ENCODE measurements around the gene CCDC71L.
A peak's percentile ranks its signal among the peaks of the same experiment; 100 is the strongest.
"Not testable (repeated sequence)": the region's sequence is repeated elsewhere in the genome, so short reads cannot be mapped to it uniquely, and the experiment has no call there.

Gene CCDC71L

DNA sequence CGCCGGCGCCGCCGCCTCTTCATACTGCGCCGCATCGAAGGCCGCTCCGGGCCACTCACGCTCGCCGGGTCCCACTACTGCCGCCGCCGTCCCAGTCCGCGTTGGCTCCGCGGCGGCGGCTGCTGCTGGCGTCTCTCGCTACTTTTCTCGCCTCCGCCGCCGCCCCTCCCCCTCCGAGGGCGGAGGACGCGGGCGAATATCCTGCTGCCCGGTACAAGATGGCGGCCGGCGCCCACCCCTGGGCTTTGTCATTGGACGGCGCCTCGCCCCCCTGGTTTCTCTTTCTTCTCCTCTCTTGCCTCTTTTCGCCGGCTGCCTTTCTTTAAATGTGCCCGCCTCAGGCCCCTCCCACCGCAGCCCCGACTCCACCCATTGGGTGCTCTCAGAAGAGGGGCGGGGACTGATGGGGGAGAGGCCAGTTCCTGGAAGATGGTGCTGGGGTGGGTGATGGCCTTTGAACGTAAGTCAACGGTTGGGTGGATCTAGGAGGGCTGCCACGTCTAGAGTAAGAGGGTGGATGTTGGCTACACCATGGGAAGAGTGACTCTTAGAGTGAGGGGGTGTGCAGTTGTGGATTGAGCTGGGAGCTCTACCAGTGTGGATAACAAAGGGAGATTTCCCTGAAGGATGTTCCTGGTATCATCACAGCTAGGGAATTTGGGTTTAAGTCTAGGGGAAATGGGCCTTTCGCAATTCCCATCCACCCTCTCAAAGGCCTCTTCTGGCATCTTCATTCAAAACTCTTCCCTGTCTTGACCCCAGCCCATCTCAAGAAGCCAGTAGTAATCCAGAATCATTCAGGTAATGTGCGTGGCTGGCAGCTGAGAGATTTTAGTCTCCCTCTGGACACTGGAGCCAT, at the start of gene CCDC71L:
CCDC71L (minus strand) TSS at position 297 of the 859 bp plus-strand sequence; CDS start at position 35, 262 bp downstream.
- peak; percentile 75 for DNase-seq (ENCODE audit: low read depth, low spot score)

DNA sequence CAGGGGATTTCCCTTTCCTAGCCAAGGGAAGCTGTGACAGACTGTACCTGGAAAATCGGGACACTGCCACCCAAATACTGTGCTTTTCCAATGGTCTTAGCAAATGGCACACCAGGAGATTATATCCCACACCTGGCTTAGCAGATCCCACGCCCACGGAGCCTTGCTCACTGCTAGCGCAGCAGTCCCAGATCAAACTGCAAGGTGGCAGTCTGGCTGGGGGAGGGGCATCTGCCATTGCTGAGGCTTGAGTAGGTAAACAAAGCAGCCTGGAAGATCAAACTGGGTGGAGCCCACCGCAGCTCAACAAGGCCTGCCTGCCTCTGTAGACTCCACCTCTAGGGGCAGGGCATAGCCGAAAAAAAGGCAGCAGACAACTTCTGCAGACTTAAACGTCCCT, 48.6 kb upstream of the CCDC71L start:
- DNase-seq (ENCODE audit: low read depth, low spot score), result not testable (repeated sequence)

DNA sequence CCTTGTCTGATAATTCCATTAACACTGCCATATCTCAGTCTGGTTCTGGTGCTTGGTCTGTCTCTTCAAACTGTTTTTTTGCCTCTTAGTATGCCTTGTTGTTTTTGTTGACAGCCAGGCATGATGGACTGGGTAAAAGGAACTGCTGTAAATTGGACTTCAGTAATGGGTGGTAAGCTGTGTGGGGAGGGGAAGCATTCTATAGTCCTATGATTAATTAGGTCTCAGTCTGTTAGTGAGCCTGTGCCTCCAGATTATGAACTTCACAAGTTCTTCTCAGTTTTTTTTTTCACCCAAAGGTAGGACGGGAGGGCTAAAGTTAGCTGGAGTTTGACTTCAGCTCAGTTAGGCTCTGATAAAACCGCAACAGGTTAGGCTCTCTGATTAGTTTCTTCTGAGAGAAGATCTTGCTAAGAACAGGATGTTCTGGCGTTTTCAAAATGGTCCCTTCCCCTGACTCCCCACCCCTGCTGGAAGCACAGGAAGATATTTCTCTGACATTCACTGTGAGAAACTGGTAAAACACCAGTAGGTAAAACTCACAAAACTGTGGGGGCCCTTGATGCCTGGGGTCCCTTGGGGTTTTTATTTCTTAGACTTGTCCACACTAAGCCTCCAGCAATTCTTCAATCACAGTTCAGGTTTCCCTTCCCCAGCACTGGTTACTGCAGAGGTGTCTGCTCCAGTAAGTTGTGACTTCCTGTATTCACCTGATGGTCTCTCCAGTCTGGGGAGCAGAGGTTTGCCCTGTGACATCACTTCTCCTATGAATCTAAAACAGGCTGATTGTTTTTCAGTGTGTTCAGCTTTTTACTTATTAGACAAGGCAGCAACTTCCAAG, 43.3 kb upstream of the CCDC71L start:
- DNase-seq (ENCODE audit: low read depth, low spot score), result no peak

DNA sequence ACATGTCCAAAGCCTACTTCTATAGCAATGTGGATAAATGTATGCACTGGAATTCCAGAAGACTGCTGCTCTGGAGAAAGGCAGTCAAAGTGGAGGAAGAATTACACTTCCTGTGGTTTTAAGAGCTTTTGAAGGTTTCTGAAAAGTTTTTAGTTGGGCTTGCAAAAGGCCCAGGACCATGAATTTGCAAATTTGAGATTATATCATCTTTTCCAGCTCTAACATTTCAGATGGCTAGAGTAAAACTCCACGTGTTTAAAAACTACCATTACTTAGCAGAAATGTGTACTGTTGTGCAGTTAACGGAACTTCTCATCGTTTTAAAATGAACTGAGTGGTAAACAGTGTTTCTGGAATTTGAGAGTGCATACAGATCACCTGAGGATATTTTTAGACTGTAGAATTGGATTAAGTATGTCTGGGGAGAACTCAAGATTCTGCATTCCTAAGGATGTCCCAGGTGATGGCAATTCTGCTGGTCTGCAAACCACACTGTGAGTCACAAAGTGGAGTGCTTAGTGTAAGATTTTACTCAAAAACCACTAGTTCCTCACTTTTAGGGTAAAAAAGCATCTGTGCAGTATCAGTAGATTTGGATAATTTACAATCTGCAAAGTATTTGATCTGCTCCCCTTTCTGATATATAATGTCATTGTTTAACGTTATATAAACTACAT, 32.9 kb upstream of the CCDC71L start:
- no peak for DNase-seq (ENCODE audit: low read depth, low spot score)

DNA sequence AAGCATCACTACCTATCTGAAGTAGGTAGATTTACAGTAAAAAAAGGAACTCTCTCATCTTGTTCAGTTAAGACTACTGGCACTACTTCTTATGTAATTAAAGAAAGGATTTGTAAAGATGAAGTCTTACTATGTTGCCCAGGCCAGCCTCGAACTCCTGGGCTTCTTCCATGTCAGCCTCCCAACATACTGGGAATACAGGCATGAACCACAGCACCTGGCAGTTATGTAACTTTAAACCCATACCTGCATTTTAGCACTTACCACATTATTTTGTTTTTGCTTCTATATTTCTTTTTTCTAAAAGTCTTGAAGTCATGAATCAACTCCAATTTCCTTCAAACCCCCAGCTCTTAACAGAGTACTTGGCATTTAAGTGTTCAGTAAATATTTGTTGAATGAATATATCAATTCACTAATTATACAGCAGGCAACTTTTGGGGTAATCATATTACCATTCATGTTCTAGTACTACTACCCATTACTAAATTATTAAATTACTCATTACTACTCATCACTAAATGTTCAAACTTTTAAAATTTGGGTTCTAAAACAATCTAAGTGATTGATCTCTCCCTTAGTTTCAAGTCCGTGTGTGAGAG, 31.6 kb upstream of the CCDC71L start:
- no peak for DNase-seq (ENCODE audit: low read depth, low spot score)

DNA sequence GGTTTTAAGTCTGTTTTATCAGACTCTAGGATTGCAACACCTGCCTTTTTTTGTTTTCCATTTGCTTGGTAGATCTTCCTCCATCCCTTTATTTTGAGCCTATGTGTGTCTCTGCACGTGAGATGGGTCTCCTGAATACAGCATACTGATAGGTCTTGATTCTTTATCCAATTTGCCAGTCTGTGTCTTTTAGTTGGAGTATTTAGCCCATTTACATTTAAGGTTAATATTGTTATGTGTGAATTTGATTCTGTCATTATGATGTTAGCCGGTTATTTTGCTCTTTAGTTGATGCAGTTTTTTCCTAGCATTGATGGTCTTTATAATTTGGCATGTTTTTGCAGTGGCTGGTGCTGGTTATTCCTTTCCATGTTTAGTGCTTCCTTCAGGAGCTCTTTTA, 27.2 kb upstream of the CCDC71L start:
- not testable (repeated sequence) for DNase-seq (ENCODE audit: low read depth, low spot score)

DNA sequence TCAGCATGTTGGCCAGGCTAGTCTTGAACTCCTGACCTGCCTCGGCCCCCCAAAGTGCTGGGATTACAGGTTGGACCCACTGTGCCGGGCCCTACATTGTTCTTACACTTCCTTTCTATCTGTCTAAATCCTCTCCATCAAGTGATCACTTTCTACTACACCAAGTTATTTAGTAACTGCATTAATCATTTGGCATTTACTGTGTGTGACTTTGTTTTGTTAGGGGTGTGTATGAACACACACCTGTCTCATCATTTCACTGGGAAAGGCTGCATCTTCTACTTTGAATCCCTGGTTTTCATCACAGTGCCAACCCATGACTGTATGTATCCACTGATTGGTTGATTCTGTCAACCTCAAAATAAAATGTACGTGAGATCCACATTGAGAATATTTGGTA, 23.0 kb upstream of the CCDC71L start:
- DNase-seq (ENCODE audit: low read depth, low spot score), result no peak

DNA sequence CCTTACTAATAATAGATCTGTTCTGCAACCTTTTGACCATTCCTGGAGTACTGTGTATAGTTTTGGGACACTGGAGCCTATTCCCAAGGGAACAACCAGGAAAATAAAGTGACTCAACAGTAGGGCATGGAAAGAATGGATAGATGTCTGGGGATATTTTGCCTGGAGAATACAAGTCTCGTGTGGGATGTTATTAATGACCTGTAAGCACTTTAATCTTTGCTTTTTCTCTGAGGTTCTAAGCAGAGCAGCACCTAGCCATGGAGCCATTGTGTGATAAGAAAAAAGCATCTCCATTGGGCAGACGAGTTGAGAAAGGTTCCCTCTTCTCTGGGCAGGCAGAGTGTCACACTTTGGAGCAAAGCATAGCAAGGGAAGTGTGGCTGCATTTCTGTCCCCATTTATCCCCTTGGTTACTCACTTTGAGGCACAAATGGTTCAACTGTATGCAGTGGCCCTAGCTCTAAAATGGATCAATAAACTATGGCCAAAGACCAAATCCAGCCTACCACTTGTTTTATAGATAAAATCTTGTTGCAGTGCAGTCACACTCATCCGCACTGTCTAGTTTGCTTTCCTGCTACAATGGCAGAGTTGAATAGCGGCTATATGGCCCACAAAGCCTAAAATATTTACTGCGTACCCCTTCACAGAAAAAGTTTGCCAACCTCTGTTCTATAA, 21.0 kb upstream of the CCDC71L start:
- DNase-seq (ENCODE audit: low read depth, low spot score), result no peak

DNA sequence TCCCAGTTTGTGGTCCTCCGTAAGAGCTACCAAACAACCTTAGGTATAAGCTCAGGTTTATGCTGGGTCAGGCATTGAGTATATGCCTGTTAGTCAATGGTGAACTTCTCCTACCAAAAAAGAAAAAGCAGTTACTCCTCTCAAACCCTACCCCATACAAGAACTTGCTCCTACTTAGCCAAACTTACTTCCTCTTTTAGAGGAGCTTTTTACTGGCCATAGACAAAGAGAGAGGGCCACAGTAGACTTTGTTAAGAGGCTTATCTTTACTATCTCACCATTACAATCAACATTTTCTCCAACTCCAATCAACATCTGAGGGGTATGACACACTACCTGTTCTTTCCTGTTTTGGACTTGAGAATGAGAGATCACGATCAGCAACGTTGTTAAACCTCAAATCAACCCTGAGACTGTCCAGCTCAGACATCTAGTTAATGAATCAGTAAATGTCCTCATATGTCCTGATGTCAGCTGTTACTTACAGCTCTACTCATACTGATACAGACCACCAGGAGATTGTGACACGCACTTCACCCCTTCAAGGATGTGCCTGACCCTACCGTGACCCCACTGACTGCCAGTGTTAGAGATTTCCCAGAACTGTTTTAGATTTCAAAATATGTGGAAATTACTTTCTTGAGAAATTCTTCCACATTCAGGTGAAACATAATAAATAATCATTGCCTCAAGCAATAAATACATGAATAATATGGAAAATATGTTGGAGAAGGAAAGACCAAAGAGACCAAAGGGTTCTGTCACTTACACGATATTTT, 18.4 kb upstream of the CCDC71L start:
- no peak for DNase-seq (ENCODE audit: low read depth, low spot score)

DNA sequence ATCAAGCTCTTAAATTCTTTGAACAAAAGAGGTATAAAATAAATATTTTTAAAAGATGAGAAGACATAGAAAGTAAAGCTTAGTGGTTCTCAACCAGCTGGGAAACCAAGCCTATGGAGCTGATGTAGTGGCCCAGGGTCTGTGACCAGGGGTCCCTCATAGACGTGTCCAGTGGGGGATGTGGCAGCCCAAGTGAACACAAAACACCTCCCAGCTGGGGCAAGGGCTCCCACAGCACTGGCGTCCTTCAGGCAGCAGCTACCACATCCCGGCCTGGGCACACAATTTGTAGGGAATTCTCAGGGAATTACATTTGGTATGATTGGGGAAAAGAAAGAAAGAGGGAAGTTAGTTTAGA, 17.8 kb upstream of the CCDC71L start:
- no peak for DNase-seq (ENCODE audit: low read depth, low spot score)

DNA sequence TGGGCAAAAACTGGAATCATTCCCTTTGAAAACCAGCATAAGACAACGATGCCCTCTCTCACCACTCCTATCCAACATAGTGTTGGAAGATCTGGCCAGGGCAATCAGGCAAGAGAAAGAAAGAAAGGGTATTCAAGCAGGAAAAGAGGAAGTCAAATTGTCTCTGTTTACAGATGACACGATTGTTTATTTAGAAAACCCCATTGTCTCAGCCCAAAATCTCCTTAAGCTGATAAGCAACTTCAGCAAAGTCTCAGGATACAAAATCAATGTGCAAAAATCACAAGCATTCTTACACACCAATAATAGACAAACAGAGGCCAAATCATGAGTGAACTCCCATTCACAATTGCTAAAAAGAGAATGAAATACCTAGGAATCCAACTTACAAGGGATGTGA, 15.5 kb upstream of the CCDC71L start:
- DNase-seq (ENCODE audit: low read depth, low spot score), result not testable (repeated sequence)

DNA sequence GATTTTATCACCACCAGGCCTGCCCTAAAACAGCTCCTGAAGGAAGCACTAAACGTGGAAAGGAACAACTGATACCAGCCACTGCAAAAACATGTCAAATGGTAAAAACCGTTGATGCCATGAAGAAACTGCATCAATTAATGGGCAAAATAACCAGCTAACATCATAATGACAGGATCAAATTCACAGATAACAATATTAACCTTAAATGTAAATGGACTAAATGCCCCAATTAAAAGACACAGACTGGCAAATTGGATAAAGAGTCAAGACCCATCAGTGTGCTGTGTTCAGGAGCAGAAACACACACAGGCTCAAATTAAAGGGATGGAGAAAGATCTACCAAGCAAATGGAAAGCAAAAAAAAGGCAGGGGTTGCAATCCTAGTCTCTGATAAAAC, 12.7 kb upstream of the CCDC71L start:
- DNase-seq (ENCODE audit: low read depth, low spot score), result not testable (repeated sequence)

DNA sequence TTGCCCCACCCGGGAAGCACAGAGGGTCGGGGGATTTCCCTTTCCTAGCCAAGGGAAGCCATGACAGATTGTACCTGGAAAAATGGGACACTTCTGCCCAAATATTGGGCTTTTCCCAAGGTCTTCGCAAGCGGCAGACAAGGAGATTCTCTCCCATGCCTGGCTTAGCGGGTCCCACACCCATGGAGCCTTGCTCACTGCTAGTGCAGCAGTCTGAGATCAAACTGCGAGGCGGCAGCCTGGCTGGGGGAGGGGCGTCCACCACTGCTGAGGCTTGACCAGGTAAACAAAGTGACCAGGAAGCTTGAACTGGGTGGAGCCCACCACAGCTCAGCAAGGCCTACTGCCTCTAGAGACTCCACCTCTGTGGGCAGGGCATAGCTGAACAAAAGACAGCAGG, 11.0 kb upstream of the CCDC71L start:
- DNase-seq (ENCODE audit: low read depth, low spot score), result not testable (repeated sequence)

DNA sequence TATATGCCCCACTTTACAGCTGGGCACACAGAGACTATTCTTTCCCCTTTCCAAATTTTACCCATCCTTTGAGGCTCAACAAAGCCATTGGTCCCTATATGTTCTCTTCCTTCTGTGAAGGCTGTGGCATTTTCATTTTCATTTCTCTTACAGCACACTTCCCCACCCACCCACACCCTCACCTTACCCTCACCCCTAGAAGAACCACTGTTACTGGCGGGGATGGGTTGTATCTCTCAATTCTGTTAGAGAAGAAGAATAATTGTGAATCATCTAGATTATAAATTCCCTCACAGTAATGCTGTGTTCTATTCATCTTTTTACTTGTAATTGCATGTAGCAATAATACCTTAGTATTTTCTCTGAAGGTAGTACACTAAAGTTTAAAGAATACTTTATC, 10.2 kb upstream of the CCDC71L start:
- no peak for DNase-seq (ENCODE audit: low read depth, low spot score)

DNA sequence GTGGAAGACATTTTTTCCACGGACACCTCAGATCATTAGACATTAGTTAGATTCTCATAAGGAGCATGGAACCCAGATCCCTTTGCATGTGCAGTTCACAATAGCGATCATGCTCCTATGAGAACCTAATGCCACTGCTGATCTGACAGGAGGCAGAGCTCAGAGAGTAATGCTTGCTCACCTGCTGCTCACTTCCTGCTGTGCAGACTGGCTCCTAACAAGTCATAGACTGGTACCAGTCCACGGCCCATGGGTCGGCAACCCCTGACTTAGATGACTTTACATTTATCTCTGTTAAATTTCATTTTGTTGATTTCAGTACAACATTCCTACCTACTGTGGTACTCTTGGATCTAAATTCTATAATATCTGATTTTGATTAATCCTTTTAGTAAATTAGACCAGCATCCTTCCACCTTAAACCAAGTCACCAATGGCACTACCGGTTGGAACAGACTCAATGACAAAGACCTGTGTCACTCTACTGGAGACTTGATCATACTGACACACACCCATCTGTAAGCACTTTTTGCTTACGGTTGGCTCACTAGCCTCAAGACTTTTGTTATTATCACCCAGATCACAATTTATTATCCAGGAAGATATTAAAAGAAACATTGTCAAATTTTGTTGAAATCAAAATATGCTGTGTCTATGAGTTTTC, 8.0 kb upstream of the CCDC71L start:
- no peak for DNase-seq (ENCODE audit: low read depth, low spot score)

DNA sequence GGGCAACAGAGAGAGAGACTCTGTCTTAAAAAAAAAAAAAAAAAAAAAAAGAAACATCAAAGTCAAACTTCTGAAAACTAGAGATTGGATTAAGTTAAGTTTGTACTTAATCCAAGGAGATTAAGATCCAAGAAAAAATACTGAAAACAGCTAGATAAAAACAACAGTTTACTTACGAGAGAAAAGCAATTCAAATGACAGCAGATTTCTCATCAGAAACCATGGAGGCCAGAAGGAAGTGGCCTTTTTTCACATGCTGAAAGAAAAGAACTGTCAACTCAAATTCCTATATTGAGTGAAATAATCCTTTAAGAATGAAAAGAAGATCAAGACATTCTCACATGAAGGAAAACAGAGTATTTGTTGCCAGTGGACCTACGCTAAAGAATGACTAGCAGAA, 5.4 kb upstream of the CCDC71L start:
- no peak for DNase-seq (ENCODE audit: low read depth, low spot score)

DNA sequence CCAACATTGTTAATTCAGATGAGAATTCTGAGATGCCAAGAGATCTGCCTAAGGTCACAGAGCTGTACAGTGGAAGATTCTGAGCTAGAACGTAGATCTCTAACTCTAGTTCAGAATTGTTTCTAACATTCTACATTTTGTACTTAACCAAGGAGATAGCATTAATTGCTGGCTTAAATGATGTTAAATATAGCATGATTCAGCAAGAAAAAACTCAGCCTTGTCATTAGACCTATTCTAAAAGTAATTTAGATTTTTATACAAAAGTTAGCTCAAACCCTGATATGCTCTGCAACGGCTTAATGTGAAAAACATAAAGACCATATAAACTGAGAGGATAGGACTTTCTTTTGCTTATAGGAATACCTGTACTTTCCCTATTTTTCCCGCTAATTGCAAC, 3.4 kb upstream of the CCDC71L start:
- no peak for DNase-seq (ENCODE audit: low read depth, low spot score)

DNA sequence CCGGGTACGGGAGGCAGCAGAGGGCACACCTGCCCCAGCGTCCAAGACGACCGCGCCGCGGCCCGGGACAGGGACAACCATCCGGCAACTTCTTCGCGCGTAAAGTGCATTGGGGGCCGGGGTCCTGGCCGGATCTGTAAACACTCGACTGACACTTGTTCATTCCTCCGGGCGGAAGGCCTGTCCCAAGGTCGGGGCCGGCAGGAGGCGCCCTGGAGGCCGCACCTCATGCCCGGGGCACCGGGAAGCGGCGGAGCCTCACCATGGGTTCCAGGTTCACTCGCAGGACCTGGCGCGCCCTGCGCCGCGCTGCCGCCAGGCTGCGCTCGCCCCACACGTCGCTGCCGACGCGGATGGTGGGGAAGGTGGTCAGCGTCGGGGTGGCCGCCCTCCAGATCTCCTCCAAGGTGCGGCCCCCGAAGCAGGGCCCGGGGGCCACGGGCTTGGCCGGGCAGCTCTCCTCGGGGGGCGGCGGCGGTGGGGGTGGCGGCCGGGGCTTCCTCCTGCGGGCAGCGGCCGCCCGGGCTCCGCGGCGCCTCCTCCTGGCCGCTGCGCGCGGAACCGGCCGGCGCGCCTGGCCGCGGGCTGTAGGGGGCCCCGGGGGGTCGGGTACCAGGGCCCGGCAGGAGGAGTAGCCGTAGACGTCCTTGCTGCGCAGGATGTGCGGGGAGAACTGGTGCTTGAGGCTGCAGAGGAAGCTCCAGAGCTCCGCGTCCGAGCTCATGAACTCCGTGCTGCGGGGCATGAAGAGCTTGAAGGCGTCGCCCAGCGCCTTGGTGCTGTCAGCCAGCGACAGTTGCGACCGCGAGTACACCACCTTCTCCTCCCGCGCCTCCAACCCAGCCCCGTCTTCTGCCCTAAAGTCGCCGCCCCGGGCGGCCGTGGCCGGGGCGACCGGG, 746 bp downstream of the CCDC71L start:
- no peak for DNase-seq (ENCODE audit: low read depth, low spot score)
